UCSD-AML1 (cell line): Measurements from ENCODE around the gene B4GALT1.
"Not testable (repeated sequence)": the region's sequence is repeated elsewhere in the genome, so short reads cannot be mapped to it uniquely, and the experiment has no call there.

Experiments
- DNase-seq: peaks from one replicate; lab custom pipeline; 2025; ENCODE audit not compliant: unreplicated experiment; lab: John Stamatoyannopoulos, UW

B4GALT1 gene

DNA sequence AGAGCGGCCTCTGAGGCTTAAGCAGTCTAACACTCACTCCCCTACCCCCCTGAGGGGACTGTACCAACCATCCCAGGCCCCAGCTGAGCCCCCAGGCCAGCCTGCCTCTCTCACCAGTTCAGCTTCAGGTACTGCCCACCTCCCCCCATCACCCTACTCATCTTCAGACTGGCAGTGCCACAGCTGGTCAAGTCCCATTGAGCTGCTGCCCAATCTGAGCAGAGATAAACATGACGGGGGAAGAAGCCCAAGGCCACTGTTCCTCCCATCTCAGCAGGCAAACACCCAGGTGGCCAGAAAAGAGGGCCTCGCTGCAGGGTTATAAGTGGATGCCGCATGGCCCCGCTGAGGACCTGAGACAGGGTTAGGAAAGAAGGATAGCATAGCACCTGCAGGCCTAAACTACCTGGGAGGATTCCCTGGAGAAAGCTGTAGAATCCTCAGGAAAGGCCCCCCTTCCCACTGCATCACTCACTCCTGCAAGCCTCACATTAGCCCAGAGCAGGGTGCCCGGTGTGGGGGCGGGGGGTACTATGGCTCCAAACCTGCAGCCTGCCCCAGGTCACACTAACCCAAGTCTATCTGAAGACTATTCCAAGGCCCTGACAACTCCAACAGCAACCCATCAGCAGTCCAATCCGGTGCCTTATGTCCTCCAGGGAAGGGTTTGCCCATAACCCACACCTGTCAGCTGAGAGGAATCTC is 3.6 kb downstream of the B4GALT1 start:
- no peak for DNase-seq

DNA sequence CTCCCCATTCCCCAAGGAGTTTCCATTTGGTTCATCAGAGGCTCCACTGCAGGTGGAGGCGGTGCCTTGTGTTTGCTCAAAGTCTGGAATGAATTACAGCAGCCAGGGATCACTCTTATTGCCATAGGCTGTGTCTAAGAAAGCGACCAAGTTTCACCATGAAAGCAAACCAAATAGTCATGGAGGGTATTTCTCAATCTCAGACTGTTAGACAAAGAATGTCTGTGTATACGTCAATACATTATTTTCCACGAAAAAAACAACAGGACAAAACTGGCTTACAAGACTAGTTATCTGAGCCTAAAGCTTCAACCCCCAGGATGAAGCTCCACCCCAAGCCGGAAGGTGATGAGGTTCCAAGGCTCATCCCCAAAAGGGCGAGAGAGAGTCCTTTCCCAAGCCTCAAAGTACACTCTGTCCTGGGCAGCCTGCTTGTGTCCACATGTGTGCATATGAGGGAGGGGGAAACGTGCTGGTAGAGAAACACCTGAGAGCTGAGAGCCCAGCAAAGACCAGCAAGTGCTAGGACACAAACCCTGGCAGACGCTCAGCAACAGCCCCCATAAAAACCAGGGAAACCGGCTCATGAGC is 4.3 kb downstream of the B4GALT1 start:
- no peak for DNase-seq

DNA sequence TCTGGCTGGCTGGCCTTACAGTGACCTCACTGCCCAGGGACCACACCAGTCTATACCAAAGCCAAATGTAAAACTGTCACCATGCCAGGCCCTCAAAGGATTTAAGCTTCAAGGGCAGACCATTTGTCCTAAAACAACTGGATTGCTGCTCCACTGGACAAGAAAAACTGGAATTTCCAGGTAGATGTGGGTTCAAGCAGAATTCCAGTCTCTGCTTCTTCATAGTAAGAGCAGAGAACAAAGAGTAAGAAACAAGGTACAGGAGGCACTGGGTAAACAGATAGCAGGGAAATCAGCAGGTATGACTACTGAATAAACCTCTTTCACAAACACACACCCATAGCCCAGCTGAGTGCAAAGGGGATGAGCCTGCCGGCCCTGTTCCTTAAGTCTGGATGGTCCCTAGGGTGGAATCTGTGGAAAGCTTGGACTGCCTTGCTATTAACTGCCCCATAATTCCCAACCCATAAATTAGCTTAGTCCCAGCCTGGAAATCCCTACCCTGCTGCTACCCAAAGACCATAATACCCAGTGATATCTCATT is 5.5 kb downstream of the B4GALT1 start:
- no peak for DNase-seq

DNA sequence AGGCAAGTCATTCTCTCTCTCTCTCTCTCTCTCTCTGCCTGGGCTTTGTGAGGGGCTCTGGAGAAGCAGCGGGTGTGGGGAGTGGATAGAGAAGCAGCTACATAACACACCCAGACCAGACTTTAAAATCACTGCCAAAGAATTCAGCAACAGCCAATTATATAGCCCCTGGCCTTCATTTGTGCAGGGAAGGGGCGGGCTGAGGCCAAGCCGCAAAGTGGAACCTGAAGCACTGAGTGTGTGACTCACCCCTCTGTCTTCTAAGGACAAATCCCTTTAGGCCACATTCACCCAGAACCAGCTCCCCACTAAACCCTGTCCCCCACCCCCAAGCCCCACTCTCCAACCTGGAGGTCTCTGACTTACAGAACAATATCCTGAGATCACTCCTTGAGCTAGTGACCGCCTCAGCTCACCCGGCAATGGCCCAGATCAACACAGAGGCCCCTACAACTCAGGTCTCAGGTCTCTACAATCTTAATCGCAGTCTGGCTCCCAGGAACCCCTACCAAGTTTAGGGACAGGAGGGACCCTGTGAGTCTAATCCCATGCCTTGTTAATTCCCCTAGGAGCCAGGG is 6.0 kb downstream of the B4GALT1 start:
- no peak for DNase-seq

DNA sequence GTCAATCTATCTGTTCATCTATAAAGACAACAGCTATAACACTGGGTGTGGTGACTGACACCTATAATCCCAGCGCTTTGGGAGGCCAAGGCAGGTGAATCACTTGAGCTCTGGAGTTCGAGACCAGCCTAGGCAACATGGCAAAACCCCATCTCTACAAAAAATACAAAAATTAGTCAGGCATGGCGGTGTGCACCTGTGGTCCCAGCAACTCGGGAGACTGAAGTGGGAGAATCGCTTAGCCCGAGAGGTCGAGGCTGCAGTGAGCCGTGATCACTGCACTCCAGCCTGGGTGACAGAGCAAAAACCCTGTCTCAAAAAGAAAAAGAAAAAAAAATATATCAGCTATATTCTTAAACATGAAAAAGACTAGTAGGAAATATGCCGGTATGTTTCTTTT is 6.7 kb downstream of the B4GALT1 start:
- not testable (repeated sequence) for DNase-seq

DNA sequence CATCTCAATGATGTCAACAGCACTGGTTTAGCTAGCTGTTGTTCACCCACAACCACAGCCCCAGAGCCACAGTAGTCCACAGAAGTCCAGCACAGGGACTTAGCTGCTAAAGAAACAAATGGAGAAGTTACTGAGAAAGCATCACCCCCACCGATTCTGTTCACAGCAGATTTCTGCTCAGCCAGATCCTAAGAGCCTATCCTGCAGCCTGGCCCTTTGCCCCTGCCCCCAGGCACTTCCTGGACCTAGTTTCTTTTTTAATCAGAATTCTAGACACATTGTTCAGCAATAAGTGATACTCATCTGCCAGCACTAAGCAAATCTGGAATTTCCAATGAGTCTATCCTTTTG is 7.4 kb downstream of the B4GALT1 start:
- peak; percentile 40 for DNase-seq

DNA sequence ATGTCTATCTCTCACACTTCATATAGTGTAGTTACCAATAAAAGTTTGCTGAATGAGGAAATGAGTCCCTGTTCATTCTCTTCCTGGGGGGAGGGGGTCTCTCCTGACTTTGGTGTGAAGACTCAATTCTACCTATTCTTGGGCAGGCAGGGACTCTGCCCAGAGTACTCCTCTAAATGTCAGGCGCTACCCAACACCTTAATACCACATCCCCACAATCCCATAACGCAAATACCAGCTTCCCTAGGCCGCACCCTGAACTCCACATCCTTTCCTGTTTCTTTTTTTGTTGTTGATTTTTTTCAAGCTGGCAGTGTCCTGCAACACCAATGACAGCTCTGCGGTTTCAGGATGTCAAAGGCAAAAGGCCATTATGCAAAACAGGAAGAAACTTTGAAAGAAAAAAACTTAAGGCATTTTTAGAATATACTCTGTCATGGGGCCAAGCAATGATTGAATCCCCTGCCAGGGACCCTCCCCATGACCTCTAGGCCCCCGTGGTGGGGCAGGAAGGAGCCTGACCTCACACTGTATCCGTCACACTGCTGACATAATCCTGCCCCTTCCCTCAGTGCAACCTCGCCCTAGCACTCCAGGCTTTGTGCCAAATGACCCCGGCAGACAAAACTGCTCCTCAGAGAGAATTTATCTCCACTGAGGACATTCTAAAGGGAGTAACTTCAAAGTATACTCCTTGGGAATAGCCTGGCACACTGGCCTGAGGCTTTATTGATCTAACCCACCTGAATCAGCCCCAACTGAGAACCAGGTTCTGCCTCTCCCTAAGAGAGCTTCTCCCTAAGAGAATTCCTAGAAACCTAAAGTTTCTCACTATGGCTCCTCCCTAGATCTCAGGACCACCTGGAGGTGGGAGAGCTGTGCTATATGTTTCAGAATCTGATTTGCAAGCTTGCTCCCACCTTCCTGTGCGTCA is 8.0 kb downstream of the B4GALT1 start:
- DNase-seq, result peak; percentile 64

DNA sequence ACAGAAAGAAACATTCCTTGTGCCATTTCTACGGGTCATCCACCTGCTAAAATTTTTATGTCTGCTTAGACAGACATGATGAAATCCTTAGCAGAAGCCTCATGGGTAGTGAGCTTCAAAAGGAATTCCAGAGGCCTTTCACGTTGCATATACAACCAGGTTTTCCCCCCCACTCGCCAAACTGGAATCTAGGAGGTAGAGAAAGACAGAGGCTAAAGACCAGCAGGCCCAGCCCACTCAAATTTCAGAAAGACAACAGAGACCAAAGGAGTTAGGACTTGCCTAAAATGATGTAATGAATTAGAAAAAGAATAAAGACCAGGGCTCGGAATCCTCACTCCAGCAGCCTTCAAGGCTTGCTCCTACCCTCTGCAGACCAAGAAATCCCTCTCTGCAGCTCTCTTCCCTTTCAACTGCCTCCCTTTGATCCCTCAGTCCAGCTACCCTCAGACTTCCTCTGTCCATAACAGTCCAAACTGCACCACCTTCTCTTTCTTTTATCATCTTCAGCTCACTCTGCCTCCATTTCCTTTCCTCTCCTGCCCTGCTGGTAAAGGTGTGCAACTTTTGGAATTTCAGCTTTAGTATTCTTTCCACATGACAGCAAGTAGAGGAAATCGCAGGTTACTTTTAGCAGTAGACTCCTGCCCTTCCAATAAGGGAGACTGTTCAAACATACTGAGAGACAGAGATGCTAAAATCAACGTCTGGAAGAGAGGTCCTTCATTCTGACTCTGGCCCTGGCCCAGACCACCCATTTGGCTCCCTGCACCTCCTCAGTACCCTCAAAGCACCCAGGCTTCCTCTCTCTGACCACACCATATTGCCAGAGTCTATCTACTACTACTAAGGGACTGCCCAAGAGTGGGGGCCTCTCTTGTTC is 8.9 kb downstream of the B4GALT1 start:
- DNase-seq, result no peak

DNA sequence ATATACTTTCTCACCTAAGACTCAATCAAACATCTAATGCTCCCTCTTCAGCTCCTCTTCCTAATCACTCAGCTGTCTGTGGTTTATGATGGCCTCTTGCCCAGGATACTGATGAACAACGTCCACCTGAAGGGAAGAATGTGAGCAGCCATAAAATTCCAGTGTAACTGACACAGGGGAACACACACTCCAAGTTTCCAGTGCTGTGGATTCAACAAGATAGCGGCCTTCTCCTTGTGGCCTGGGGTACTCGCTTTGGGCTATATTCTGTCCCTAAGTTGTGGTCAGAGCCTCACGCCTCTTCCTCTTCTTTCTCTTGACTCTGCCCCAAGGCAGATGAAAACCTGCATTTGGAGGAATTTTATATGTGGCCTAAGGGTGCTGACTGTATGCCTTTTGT is 11.7 kb downstream of the B4GALT1 start:
- no peak for DNase-seq

DNA sequence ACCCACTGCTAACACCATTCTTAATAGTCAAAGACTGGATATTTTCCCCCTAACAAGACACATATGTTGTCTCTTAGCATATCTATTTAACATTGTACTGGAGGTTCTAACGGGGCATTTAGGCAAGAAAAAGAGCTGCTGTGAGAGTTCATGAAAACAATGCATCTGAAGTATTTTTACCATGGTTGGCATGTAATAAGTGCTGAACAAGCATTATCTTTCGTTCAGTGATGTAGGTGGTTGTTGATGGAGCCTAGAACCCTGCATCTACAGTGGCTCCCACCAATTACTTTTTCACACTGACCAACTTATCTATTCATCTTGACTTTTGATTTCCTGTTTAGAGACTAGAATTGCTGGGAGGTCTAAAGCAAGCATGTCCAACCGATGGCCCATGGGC is 12.8 kb downstream of the B4GALT1 start:
- DNase-seq, result no peak

DNA sequence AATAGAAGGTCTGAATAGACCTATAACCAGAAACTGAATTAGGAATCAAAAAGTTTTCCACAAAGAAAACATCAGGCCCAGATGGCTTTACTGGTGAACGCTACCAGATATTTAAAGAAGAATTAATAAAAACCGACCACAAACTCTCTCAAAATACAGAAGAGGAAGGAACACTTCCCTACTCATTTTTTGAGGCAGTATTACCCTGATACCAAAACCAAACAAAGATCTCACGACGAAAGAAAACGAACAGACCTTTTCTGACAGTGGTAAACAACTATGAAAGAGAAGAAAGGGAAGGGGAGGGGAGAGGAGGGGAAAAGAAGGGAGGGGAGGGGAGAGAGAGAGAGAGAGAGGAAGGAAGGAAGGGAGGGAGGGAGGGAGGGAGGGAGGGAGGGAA is 13.5 kb downstream of the B4GALT1 start:
- no peak for DNase-seq

DNA sequence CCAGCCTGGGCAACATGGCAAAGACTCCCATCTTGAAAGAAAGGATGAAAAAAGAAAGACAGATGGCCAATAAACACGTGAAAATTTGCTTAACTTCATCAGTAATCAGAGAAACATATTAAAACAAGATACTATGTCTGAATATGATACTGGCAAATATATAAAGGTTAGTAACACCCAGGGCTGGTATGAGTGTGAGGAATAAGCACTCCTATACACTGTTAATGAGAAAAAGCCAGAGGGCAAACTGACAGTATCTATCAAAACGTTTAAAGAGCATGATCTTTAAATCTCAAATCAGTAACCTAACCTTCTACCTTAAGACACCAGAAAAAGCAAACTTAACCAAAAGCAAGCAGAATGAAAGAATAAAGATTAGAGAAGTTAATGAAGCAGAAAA is 14.1 kb downstream of the B4GALT1 start:
- no peak for DNase-seq

DNA sequence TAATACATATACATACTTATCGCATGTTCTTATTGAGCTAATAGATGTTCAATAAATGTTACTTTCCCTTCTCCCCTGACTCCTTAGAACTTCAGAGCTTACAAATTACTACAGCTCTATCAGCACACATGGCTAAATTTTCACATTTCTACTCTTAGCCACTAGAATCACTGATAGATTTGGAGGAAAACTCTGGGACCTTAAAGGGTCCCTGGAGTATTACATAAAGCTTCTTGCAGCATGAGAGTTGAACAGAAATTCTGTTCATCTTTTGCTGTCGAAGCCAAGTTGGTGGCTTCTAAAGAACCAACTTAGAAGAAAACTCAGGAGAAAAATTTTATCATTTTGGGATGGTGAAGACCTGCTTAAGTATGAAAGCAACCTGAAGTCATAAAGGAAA is 15.5 kb downstream of the B4GALT1 start:
- DNase-seq, result no peak

DNA sequence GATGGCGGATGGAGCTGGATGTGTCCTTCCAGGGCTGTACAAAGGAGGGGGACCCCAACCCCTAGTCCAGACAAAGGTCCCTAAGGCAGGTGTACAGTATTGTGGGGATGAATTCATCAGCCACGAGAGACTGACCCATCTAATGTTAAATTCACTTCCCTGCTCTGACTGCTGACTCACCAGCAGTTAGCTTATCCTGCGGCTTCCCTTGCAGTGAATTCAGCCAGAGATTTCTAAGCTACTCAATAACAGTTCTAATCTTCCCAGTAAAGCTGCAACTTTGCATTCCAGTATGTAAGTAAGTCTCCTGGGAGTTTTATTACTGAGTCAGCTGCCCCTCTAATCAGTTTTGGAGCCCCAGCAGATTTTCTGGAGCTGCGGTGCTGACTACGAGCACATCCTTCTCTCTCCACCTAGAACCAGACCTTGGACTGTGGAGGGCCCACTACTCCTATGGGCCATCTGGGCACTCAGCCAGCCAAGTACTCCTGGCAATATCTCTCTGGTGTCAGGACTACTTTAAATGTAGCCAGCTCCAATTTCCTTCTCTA is 16.1 kb downstream of the B4GALT1 start:
- no peak for DNase-seq

DNA sequence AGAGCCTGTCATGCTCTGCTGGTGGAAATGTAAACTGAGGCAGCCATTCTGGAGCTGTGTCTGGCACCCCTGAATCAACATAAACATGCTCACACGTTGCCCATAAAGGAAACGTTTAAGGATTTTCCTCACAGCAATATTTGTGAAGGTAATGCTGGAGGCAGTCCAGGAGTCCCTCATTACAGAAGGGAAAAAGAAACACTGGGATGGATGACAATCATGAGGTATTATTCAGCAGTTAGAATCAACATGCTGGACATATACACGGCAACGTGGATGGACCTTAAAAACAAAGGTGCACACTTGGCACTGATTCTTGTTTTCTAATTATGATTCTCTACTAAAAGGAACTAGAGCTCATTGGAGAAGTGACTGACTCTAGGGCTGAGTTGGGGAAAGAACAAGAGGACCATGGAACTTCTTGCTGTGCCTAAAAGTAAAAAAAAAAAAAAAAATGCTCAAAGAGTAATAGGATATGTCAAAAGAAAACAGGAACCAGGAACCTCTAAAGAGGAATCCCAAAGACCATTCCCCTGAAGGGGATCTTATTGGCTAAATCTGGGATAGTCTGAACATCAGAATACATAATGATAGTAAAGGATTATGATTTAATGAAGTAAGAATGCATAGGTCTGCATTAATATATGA is 18.6 kb downstream of the B4GALT1 start:
- no peak for DNase-seq

DNA sequence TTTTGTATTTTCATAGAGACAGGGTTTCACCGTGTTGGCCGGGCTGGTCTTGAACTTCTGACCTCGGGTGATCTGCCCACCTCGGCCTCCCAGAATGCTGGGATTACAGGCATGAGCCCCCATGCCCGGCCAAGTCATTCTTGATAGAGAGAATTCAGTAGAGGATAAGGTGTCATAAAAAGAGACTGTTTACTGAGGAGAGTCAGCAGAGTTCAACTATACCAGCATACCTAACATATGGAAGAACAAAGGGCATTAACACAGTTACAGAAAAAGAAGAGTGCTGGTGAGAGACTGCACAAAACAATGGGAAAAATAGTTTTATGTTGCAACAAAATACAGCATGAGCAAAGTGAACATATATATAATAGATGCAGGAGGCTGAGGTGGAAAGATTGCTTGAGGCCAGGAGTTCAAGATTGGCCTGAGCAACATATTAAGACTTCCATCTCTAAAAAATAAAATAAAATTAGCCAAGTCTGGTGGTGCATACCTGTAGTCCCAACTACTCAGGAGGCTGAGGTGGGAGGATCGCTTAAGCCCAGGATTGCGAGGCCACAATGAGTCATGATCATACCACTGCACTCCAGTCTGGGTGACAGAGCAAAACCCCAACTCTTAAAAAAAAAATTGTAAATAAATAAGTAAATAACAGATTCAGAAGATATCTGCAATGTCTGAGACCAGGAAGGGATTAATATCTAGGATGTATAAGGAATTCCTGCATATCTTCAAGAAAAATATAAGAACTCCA is 19.5 kb downstream of the B4GALT1 start:
- DNase-seq, result no peak

DNA sequence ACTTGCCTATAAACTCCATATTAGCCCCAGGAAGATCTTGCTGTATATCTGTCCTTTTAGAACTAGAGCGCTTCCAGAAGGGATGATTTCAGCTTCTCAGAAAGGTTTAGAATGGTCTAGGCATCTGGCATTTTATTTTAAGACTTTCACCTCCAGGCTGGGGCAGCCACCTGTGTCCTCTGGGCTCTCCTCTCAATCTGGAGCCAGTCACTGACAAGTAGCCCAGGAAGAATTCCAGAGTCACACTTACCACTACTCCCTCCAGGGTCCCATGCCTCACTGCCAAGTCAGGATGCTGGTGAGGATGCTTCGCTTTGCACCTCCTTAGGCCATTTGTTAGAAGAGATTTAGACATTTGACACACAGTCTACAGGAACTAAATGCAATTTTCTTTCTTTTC is 20.8 kb downstream of the B4GALT1 start:
- DNase-seq, result no peak

DNA sequence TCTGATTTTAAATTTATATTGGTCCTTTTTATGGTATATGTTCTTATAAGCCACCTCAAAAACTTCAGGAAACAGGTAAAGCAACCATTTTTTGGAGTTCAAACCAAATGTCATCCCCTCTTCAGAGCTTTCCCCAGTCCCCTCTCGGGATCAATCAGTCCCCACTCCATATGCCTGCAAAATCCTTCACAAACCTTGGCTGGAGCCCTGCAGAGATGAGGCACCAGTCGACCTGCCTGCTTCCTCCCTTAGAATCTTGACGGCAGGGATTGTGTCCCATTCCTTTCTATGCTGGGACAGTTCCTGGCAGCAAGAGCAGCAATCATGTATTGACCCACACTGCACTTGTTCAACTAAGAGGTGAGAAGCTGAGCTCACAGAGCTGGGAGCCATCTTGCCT is 22.6 kb downstream of the B4GALT1 start:
- DNase-seq, result no peak

DNA sequence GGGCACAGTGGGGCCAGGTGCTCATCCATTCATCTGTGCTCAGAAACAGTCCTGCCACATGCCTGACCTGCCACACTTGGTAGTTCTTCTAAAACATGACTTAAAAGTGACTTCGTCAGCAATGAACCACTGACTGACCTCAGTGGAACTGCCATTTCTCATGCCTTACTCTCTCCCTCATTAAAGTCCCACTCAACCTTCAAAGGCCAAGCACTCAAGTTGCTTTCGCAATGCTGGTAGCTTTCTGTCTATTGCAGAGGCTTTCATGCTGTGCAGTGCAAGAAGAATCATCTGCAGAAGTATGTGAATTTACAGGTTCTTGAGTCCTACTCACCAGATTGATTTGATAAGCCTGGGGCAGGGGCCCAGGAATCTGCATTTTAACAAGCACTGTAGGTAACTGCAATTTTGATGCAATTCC is 23.9 kb downstream of the B4GALT1 start:
- no peak for DNase-seq
